ENCODE results near the gene GUCA1A. TPM values are rescaled to one million over a fixed set of nuclear protein-coding genes. Genes with fewer than 3 reads are reported as not detected.

Gene GUCA1A
- total RNA-seq, 1 donor from 2014 or later = 2.2 TPM

GRCh38 chr6:42217519-42218367, 44.6 kb downstream of the GUCA1A start, which contains the start of gene MRPS10:
Gene MRPS10, minus strand, starts transcription at chr6:42217861. Its CDS starts 12 bp downstream, at chr6:42217849.
- no peak for TF ChIP-seq CTCF (conservative IDR thresholded peaks at IDR 0.05; ENCODE audit: low read depth, low read length)
- no peak for DNase-seq (ENCODE audit: low read depth)

GRCh38 chr6:42220807-42221206, 47.6 kb downstream of the GUCA1A start:
- TF ChIP-seq CTCF (conservative IDR thresholded peaks at IDR 0.05; ENCODE audit: low read depth, low read length) = no peak
- no peak overlapping the region for H3K4me3 ChIP-seq (ENCODE audit: low read depth, low read length)
- DNase-seq (ENCODE audit: low read depth) = no peak

More at GRCh38 chr6:42217519-42218367, 44.6 kb downstream of the GUCA1A start, which contains the start of gene MRPS10:
- H3K4me3 ChIP-seq (ENCODE audit: low read depth, low read length) = peak within 1 kb of the TSS; percentile 79

GRCh38 chr6:42221546-42221945, 48.4 kb downstream of the GUCA1A start:
- no peak for TF ChIP-seq CTCF (conservative IDR thresholded peaks at IDR 0.05; ENCODE audit: low read depth, low read length)
- H3K4me3 ChIP-seq (ENCODE audit: low read depth, low read length) = no peak overlapping the region
- no peak for DNase-seq (ENCODE audit: low read depth)

GRCh38 chr6:42222448-42222847, 49.3 kb downstream of the GUCA1A start:
- TF ChIP-seq CTCF (conservative IDR thresholded peaks at IDR 0.05; ENCODE audit: low read depth, low read length) = no peak
- no peak overlapping the region for H3K4me3 ChIP-seq (ENCODE audit: low read depth, low read length)
- DNase-seq (ENCODE audit: low read depth) = no peak

GRCh38 chr6:42224222-42225028, 51.3 kb downstream of the GUCA1A start:
- peak overlapping the region; percentile 15 for H3K4me3 ChIP-seq (ENCODE audit: low read depth, low read length)
- peak; percentile 93 for DNase-seq (ENCODE audit: low read depth)
- TF ChIP-seq CTCF (conservative IDR thresholded peaks at IDR 0.05; ENCODE audit: low read depth, low read length) = no peak

- DNase-seq (ENCODE audit: low read depth) = no peak
- TF ChIP-seq CTCF (conservative IDR thresholded peaks at IDR 0.05; ENCODE audit: low read depth, low read length) = no peak
- peak overlapping the region; percentile 15 for H3K4me3 ChIP-seq (ENCODE audit: low read depth, low read length)
Observed at GRCh38 chr6:42225029-42225339, 51.8 kb downstream of the GUCA1A start.
